HG03565 (cell line): ENCODE data around the gene SLC25A30.
"Not testable (repeated sequence)": the region's sequence is repeated elsewhere in the genome, so short reads cannot be mapped to it uniquely, and the experiment has no call there.

ENCODE experiments used
- ATAC-seq: cut with Tn5 transposase; IDR thresholded peaks from one replicate; pipeline ENCODE4 v1.9.1; 2021; ENCODE audit warnings: mild to moderate bottlenecking, moderate library complexity; ENCODE audit not compliant: unreplicated experiment

The SLC25A30 gene

DNA sequence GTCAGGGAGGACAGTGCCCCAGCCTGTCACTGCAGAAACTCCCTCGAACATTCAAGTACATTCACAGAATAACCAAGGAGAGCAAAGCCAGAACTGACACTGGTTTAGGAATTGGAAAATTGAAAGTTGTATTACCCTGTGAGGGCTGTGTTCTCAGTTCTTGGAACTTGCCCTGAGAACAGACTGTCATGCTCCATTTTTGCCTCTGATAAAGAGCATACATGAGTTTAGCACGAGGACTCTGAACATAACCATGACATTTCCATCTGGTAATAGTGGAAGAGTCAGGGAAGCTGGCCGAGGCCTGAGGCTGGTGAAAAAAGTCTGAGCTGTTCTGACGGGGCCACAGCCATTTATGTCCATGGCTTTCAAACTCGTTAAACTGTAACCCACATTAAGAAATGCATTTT lies 15.2 kb upstream of the SLC25A30 start:
- ATAC-seq: no peak

DNA sequence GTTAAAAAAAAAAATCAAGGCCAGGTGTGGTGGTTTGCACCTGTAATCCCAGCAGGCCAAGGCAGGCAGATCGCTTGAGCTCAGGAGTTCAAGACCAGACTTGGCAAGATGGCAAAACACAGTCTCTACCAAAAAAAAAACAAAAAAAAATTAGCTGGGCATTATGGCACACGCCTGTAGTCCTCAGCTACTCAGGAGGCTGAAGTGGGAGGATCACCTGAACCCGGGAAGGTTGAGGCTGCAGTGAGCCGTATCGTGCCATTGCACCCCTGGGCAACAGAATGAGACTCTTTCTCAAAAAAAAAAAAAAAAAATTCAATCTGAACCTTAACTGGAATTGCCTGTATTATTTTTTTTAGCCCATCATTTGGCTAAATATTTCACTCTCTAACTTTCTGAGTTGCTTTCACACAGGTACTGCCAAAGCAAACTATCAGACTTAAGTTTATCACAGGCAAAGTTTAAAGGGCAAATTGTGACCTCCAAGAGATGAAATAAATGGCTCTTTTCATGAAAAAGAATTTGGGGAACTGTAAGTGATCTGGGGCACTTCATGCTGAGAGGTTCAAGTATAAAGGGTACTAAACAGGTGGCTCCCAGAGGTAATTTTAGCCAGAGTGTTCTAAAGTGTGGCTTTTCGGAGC lies 14.7 kb upstream of the SLC25A30 start:
- ATAC-seq: no peak

DNA sequence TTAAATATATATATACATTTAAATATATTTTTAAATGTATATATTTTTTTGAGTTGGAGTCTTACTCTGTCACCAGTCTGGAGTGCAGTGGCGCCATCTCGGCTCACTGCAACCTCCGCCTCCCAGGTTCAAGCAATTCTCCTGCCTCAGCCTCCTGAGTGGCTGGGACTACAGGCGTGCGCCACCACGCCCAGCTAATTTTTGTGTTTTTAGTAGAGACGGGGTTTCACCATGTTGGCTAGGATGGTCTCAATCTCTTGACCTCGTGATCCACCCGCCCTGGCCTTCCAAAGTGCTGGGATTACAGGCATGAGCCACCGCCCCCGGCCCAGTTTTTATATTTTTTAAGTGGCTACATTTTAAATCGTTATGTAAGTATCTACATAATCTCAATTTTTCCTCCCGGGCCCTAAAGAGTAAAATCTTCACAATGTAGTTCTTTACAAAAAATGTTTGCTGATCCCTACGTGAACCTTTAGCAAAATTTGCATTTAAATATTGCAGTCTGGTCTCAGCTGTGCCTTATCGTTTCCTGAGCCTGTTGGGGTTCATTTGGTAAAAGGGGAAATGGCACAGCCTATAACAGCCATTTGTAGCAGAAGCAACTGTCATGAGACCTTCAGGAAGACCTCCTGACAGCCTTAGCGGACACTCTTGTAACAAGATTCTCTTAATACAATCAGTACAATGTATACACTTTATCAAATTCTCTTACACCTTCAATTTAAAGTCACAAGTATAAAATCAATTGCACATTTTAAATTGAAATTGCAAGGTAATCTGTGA lies 8.1 kb upstream of the SLC25A30 start:
- not testable (repeated sequence) for ATAC-seq

DNA sequence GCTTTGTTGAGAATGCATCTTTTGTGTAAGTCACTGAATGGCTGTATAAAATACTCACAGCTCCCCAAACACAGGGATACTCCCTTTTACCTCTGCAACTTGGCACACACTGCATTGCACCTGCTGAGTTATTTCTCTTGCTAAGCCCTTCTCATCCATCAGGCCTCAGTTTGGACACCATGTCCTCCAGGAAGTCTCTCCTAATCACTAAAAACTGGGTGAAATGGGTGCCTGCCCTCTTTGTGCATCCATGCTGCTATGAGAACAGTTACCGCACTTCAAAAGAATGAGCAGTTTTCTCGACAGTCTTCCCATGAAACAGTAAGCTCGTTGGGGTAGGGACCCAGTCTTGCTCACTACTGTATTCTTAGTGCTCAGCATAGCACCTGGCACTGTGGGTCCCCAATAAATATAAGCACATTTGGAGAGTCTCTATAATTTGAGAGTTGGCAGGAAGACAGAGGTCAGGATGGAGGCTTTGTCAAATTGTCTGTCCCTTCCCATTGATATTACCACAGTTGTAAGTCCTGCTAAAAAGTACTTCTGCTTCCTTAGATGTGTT lies 4.6 kb upstream of the SLC25A30 start:
- no peak for ATAC-seq

DNA sequence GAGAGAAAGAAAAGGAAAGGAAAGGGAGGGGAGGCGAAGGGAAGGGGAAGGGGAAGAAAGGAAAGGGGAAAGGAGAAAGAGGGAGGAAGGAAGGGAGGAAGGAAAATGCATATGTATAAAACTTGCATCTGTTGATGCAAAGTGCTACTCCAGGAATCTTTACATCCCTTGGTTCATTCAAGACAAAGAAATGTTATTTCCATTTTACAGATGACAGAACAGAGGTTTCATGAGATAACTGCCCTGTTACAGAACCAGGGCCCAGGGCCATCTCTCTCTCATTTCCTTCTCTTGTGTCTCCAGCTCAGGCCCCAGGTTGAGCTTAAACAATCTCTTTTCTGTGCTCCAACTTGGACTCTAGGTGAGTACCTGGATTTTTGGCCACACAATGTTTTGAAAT lies 1.8 kb upstream of the SLC25A30 start:
- ATAC-seq: no peak

DNA sequence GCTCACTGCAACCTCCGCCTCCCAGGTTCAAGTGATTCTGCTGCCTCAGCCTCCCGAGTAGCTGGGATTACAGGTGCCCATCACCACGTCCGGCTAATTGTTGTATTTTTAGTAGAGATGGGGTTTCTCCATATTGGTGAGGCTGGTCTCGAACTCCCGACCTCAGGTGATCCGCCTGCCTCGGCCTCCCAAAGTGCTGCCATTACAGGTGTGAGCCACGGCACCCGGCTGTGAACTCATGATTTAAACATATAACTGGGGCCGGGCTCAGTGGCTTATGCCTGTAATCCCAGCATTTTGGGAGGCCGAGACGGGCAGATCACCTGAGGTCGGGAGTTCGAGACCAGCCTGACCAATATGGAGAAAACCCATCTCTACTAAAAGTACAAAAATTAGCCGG lies 1.2 kb upstream of the SLC25A30 start:
- not testable (repeated sequence) for ATAC-seq

DNA sequence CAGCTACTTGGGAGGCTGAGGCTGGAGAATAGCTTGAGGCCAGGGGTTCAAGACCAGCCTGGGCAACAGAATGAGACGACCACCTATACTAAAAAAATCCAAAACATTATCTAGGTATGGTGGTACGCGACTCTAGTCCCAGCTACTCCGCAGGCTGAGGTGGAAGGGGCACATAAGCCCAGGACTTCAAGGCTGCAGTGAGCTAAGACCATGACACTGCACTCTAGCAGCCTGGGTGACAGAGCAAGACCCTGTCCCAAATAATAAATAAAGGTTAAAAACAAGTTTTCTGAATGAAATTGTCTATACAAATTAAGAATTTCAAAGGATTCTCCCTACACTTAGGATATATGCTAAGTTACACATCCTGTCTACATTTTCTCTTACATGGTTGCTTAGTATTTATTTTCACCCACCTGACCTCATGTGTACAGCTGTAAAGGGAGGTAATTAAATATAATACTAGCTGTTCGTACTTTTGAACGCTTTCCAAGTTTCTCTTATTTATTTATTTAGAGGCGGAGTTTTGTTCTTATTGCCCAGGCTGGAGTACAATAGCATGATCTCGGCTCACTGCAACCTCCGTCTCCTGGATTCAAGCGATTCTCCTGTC lies 1.6 kb downstream of the SLC25A30 start:
- ATAC-seq: no peak

DNA sequence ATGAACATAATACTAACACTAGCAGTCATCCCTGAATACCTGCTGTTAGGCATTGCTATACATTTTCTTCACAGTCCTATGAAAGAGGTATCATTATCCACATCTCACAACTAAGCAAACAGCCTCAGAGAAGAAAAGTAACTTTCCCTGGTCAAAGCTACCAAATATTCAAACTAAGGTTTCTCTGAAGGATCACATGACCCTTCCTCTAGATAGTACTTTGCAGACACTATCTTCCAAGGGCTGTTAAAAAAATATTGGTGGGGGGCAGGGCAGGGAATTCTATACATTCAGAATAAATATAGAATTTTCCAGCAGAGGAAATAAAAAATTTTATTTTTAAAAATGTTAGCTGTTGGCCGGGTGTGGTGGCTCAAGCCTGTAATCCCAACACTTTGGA lies 3.1 kb downstream of the SLC25A30 start:
- ATAC-seq: no peak

DNA sequence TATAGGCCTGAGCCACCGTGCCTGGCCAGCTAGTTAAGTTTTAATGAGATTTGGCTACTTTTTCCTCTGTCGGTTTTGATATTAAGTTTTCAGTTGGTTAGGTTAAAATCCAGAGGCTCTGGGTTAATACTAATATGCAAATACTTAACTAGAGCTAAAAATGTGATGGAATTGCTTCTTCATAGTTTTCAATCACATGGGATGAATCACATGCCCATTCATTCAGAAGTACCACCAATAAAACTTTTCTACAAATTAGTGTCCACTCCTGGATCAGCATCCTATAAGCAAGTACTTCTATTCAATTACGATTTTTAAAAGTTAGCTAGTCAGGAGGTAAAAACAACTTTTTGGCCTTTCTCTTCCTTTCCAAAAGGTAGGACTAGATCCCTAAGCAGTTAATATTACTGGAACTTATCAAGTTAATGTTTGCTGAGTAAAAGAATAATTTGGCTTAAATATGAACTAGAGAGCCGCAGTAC lies 4.3 kb downstream of the SLC25A30 start:
- no peak for ATAC-seq

DNA sequence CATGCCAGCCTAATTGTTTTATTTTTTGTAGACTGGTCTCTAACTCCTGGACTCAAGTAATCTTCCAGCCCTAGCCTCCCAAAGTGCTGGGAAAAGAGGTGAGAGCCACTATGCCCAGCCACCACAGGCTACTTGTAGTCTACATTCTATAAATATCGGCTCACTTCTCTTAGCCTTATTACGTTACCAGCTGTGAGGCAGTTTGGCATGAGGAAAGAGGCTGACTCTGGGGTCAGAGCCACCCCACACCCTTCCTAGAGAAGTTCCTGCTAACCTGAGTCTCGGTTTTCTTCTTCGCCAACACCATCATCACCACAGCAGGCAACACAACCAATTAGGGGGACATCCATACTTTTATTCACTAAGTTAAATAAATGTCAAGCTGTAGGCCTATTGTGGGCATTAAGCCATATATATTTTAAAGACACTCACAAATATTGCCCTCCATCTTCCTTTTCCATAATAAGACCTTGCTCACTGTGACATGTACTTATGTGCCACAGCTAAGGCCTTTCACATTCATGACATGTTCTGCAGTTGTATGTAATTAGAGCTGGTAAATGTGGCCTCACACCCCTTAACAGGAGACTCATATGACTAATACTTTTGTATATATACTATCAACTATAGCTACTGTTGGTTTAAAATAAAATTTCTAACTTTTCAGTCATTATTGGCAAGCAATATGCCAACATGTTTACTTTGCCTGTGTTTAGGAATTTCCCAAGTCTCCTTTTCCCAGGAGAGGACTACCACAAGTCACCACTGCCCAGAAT lies 5.7 kb downstream of the SLC25A30 start:
- no peak for ATAC-seq

DNA sequence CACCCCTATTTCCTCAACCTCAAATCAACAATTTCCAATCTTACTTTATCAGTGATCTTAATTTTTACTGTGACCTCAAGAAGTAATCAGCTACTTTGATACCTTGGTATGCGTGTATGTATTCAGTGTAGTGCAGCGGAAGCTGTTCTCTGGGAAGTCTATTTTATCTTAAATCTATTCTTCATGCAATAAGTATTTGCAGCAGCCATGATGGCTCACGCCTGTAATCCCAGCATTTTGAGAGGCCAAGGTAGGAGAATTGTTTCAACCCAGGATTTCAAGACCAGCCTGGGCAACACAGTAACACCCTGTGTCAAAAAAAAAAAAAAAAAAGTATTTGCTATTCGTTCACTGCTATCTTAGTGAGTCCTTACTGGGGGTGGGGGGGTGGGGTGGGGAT lies 6.5 kb downstream of the SLC25A30 start:
- no peak for ATAC-seq

DNA sequence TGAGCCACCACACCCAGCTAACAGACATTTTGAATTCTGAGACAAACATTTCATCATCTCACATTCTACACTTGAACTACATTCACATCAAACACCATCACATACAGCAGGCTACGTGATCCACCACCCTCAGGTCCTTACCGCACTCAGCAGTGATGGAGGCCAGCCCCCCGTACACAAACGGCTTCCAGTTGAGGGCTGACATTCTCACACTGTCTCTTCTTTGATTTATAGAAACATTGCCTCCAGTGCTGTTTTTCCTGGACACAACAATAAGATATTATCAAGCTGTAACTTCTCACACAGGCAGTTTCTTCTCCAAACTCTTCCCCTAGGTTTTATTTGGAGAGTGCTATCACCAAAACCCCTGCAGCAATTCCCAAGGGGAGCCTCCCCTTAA lies 7.0 kb downstream of the SLC25A30 start:
- no peak for ATAC-seq

DNA sequence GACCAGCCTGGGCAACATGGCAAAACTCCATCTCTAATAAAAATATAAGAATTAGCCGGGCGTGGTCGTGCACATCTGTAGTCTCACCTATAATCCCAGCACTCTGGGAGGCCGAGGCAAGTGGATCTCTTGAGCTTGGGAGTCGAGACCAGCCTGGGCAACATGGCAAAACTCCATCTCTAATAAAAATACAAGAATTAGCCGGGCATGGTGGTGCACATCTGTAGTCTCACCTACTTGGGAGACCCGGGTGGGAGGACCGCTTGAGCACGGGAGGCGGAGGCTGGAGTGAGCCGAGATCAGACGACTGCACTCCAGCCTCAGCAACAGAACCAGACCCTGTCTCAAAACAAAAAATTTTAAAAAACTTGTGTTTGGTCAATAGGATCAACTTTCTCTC lies 7.7 kb downstream of the SLC25A30 start:
- ATAC-seq: no peak

DNA sequence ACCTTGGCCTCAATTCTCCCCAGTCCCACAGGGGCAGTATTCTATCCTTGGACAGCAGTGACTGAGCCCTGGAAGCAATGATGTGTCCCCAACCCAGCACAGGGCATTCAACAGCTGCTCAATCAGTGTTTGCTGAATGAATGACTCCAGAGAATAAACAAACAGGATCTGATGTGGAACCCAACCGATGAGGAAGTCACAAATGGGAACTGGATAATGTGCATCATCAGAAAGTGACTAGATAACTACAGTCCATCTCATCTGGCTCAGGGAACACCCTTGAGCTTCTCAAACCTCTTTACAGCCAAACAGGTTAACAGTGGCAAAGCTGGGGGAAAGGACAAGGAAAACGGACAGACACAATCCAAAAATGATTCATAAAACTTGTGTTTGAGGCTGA lies 8.2 kb downstream of the SLC25A30 start:
- no peak for ATAC-seq

DNA sequence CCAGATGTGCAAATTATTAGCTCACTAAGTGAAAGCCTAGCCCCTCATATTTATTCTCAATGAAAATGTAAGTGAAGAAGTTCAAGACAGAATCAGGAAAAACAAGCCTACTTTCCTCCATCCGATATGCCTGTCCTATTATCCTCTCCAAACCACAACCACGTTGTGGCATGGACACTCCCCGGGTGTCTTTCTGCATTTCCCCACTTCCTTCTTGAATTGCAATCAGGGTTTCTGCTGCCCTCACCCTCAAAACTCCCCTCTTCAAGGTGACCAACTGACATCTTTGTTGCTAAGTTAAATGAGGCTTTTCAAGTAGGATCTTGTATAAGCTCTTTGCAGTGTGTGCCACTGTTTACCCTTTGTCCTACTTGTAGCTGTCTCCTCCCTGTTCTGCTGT lies 11.8 kb downstream of the SLC25A30 start:
- ATAC-seq: no peak

DNA sequence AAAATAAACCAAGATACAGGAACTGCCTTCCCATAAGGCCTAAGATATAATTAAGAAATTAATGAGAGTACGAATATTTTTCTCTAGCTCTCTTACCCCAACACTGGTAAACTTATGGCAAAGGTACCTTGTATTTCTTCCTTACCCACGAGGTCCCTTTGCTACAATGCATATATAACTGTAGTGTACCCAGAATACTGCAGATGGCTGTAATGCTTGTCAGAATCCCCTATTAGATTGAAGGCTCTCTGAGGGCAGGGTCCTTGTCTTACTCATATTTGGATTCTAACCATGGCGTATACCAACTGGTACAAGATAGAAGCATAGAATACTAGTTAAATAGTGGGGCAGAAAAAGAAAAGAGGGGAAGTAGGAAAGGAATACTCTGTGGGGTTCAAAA lies 15.1 kb downstream of the SLC25A30 start:
- ATAC-seq: no peak

DNA sequence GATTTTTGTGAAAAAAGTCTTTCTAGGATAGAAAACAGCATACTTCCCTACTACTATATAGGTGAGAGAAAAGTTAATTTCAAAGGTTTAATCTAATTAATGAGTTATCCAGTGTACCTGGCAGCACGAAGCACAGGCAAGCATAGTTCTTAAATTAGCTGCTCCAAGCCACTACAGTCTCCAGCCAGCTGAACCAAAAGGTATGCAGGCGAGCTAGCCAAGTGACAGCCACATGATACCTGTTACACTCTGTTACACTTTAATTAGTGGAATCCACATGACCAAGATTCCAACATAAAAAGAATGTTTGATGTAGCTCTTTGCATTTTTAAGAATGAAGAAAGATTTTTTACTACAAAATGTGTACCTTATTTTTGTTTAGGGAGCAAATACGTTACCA lies 15.5 kb downstream of the SLC25A30 start:
- ATAC-seq: no peak

DNA sequence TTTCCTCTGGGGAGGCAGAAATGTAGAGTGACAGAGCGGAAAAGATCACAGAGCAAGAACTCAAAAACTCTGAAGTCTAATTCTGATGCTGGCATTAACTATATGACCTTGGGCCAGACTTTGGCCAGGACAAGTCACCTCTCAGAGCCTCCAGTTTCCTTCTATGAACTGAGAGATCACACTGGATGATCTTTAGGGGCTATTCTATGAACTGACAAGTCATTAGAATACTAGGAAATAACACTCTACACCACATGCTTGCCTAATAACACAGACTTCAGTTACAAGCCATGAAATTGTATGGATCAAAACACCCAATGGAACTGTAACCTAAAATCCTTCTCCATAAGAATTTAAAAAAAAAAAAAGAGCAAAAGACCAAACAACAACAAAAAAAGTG lies 16.9 kb downstream of the SLC25A30 start:
- no peak for ATAC-seq

DNA sequence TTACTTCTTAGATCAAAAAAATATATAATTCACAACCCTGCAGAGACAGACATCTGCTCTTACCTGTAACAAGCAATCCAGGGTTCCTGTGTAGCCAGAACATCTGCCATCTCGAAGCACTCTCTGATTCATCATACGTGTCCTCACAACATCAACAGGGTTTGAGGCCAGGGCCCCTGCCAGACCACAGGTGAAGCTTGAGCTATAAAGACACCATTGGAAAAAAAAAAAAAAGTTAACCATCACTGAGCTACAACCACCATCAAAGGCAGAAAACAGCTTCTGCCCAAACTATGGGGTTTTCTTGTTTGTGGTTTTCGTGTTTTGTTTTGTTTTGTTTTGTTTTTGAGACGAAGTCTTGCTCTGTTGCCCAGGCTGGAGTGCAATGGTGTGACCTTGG lies 19.3 kb downstream of the SLC25A30 start:
- ATAC-seq: no peak

DNA sequence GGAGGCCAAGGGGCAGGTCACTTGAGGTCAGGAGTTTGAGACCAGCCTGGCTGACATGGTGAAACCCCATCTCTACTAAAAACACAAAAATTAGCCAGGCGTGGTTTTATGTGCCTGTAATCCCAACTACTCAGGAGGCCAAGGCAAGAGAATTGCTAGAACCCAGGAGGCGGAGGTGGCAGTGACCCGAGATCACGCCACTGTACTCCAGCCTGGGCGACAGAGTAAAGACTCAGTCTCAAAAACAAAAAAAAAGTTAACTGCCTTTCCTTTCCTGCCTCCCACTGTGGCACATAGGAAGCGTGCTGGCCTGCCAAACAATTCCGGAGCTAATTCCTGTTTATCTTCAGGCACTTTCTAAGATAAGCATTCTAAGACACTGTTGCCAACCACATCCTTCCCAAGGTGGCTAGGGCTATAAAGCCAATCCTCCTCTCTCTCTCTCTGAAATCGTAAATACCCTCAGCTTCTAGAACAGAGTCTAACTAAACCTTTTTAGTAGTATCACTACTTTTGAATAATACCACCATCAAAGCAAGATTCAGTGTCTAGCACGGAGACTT lies 21.6 kb downstream of the SLC25A30 start:
- no peak for ATAC-seq
